Measurements from ENCODE around the gene SGK1. TPM values are rescaled to one million over a fixed set of nuclear protein-coding genes. Genes with fewer than 3 reads are reported as not detected.

The SGK1 gene
- polyA plus RNA-seq, 2 of the 4 experiments (the other 2 are of a cell fraction), result 41.3 to 131 TPM

DNA sequence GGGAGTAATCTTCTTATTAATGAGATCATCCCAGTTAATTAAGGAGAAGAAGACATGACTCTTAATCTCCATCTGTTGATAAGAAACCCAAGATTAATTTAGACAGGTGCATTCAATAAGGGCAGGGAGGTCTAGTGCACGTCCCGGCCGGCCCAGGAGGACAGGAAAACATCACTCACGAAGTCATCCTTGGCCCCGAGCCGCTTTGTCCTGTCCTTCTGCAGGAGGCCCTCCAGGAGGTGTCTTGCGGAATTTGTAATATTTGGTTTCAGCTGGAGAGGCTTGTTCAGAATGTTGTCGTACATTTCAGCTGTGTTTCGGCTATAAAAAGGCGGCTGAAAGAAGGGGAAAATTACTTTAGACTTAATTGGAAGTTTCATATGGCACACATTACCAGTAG, 147.1 kb downstream of the SGK1 start (continued):
- TF ChIP-seq, protein P1, sequence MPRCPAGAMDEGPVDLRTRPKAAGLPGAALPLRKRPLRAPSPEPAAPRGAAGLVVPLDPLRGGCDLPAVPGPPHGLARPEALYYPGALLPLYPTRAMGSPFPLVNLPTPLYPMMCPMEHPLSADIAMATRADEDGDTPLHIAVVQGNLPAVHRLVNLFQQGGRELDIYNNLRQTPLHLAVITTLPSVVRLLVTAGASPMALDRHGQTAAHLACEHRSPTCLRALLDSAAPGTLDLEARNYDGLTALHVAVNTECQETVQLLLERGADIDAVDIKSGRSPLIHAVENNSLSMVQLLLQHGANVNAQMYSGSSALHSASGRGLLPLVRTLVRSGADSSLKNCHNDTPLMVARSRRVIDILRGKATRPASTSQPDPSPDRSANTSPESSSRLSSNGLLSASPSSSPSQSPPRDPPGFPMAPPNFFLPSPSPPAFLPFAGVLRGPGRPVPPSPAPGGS (IDR thresholded peaks at IDR 0.05), result no peak
- TF ChIP-seq CHD2 (IDR thresholded peaks at IDR 0.05; ENCODE audit: low read length, partially characterized antibody), result no peak
- TF ChIP-seq FOSL2 (IDR thresholded peaks at IDR 0.05), result no peak
- no peak for TF ChIP-seq FOSL2 (CRISPR knock-in tag; IDR thresholded peaks at IDR 0.05)

DNA sequence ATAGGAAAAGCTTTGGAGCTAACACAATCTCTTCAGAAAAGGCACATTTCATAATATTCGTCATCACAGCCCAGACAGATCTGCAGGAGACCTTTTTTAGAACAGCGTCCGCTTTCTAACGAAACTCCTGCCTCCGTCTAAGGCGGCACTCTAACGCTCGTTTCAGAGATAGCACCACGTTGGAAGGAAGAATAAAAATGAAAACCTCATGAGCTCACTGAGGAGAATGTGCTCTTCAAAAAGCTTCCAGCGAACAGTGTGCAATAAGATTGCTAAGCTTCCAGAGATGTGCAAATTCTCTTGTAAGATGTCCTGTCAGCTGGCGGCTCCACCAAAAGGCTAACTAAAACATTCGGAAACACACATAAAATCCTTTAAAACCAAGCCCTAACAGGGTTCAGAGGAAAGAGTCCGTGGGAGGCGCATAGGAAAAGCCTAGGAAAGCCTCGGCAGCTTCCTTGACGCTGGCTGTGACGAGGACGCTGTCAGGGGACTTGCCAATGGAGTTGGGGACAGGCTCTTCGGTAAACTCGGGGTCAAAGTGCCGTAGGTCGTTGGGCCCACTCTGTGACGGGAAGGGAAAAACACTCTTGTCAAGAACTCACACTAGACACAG, 147.9 kb downstream of the SGK1 start:
- FAIRE-seq (no peak), DNase-seq (ENCODE audit: low read depth in 1 of 2, low spot score in 1 of 2) (no peak), ATAC-seq (no peak)
- 90% methylated on average over 23 of the region's 23 CpGs for WGBS (ENCODE audit: missing lambda C conversion rate)
- H3K27ac ChIP-seq, result no peak overlapping the region
- ChIA-PET POLR2A (no interaction called here), CTCF (interaction anchor here (0.5 kb wide), 2 partner anchors 350 to 666 kb away, joined by 3 to 4 read pairs; no protein-coding TSS in a partner anchor)
- peaks cover 42% of the 10 kb centered on the region; the same call in 2 of the 3 replicates for H3K4me1 ChIP-seq
- TF ChIP-seq, protein P2, sequence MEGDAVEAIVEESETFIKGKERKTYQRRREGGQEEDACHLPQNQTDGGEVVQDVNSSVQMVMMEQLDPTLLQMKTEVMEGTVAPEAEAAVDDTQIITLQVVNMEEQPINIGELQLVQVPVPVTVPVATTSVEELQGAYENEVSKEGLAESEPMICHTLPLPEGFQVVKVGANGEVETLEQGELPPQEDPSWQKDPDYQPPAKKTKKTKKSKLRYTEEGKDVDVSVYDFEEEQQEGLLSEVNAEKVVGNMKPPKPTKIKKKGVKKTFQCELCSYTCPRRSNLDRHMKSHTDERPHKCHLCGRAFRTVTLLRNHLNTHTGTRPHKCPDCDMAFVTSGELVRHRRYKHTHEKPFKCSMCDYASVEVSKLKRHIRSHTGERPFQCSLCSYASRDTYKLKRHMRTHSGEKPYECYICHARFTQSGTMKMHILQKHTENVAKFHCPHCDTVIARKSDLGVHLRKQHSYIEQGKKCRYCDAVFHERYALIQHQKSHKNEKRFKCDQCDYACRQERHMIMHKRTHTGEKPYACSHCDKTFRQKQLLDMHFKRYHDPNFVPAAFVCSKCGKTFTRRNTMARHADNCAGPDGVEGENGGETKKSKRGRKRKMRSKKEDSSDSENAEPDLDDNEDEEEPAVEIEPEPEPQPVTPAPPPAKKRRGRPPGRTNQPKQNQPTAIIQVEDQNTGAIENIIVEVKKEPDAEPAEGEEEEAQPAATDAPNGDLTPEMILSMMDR (IDR thresholded peaks at IDR 0.05), result no peak
- TF ChIP-seq, protein P3, sequence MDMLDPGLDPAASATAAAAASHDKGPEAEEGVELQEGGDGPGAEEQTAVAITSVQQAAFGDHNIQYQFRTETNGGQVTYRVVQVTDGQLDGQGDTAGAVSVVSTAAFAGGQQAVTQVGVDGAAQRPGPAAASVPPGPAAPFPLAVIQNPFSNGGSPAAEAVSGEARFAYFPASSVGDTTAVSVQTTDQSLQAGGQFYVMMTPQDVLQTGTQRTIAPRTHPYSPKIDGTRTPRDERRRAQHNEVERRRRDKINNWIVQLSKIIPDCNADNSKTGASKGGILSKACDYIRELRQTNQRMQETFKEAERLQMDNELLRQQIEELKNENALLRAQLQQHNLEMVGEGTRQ (IDR thresholded peaks at IDR 0.05), result no peak
- TF ChIP-seq, protein P4, sequence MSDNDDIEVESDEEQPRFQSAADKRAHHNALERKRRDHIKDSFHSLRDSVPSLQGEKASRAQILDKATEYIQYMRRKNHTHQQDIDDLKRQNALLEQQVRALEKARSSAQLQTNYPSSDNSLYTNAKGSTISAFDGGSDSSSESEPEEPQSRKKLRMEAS (IDR thresholded peaks at IDR 0.05), result no peak
- no peak for TF ChIP-seq RNF2 (IDR thresholded peaks at IDR 0.05; ENCODE audit: borderline replicate concordance, low read depth)
- TF ChIP-seq, protein P5, sequence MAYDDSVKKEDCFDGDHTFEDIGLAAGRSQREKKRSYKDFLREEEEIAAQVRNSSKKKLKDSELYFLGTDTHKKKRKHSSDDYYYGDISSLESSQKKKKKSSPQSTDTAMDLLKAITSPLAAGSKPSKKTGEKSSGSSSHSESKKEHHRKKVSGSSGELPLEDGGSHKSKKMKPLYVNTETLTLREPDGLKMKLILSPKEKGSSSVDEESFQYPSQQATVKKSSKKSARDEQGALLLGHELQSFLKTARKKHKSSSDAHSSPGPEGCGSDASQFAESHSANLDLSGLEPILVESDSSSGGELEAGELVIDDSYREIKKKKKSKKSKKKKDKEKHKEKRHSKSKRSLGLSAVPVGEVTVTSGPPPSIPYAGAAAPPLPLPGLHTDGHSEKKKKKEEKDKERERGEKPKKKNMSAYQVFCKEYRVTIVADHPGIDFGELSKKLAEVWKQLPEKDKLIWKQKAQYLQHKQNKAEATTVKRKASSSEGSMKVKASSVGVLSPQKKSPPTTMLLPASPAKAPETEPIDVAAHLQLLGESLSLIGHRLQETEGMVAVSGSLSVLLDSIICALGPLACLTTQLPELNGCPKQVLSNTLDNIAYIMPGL (CRISPR knock-in tag; IDR thresholded peaks at IDR 0.05; ENCODE audit: borderline replicate concordance), result no peak
- no peak for TF ChIP-seq FOSL2 (IDR thresholded peaks at IDR 0.05)
- TF ChIP-seq FOSL2 (CRISPR knock-in tag; IDR thresholded peaks at IDR 0.05), result no peak
- TF ChIP-seq CHD2 (IDR thresholded peaks at IDR 0.05; ENCODE audit: low read length, partially characterized antibody), result no peak
- no peak for TF ChIP-seq CBX8 (IDR thresholded peaks at IDR 0.05)
- no peak for TF ChIP-seq RFX5 (IDR thresholded peaks at IDR 0.05)
- TF ChIP-seq HDAC2 (IDR thresholded peaks at IDR 0.05), result no peak
- TF ChIP-seq, protein P6, sequence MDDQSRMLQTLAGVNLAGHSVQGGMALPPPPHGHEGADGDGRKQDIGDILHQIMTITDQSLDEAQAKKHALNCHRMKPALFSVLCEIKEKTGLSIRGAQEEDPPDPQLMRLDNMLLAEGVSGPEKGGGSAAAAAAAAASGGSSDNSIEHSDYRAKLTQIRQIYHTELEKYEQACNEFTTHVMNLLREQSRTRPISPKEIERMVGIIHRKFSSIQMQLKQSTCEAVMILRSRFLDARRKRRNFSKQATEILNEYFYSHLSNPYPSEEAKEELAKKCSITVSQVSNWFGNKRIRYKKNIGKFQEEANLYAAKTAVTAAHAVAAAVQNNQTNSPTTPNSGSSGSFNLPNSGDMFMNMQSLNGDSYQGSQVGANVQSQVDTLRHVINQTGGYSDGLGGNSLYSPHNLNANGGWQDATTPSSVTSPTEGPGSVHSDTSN (IDR thresholded peaks at IDR 0.05), result no peak
- H3K4me2 ChIP-seq, result peak overlapping the region; percentile 66
- H3K4me3 ChIP-seq, result peak overlapping the region; percentile 81
- H3K9me3 ChIP-seq, result no peaks in the 10 kb centered on the region

DNA sequence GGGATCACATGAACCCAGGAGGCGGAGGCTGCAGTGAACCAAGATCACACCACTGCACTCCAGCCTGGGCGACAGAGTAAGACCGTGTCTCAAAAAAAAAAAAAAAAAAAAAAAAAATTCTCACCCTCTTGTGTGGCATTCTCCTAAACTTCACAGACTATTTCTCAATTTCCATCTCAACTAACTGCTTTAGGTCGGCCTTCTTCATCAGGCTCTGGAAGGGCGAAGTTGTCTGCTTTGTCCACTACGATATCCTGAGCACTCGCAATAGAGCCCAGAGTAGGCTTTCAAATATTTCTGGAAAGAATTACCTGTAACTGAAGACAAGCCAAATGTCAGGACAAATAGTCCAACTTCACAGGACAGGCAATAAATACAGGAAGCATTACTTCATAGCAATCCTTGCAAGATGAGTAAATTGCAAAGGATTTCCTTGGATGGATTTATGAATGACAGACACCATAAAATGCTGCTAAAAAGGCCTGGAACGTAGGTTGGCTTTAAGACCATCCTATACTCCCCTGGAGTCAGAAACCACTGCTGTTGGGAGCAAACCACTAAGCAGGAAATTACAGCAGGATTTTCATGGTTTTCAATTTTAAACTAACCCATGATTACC, 149.2 kb downstream of the SGK1 start:
- CTCF ChIA-PET, result interaction anchor here (0.9 kb wide), 1 partner anchor 654 kb away, joined by 3 read pairs; no protein-coding TSS in a partner anchor
- TF ChIP-seq HOXA7 (CRISPR knock-in tag; IDR thresholded peaks at IDR 0.05) (peak; percentile 47; the same call in 1 of the 2 replicates), RFX5 (IDR thresholded peaks at IDR 0.05) (no peak)
- Histone ChIP-seq H3K4me3 (no peak overlapping the region), H3K4me1 (peaks cover 42% of the 10 kb centered on the region; the same call in 2 of the 3 replicates), H3K27ac (no peak overlapping the region), H3K9me3 (no peaks in the 10 kb centered on the region), H3K4me2 (peak overlapping the region; percentile 66; the same call in 2 of the 3 replicates)
- POLR2A ChIA-PET, result no interaction called here
- DNase-seq (ENCODE audit: low read depth in 1 of 2, low spot score in 1 of 2) (no peak), FAIRE-seq (no peak), ATAC-seq (no peak)
- 86% methylated on average over 8 of the region's 8 CpGs for WGBS (ENCODE audit: missing lambda C conversion rate)
